Heart left ventricle (tissue), 16 donors: ENCODE data around the gene LRRC10B. TPM values are rescaled to one million over a fixed set of nuclear protein-coding genes. Genes with fewer than 3 reads are reported as not detected.

Experiments
- ATAC-seq, 4 donors: fragments of 200-7000 bp; cut with Tn5 transposase; one replicate each; pipeline ENCODE4 v1.9.1; 2020 to 2022; ENCODE audit warnings: moderate library complexity in 4 of 4, mild to moderate bottlenecking in 3 of 4, moderate number of reproducible peaks in 1 of 4
- DNase-seq, 5 donors: peaks; one replicate each; pipeline ENCODE4 v3.0.0-alpha.2; 2020
- H3K27ac ChIP-seq, 12 donors: fragments of 200-600 bp; sonication (generic) in 4 of 12; one replicate each; pipeline versions ENCODE4 v1.5.0 to v1.8.0; 2016 to 2022; ENCODE audit warnings: mild to moderate bottlenecking in 2 of 12
- H3K27me3 ChIP-seq, 9 donors: fragments of 200-600 bp; sonication (generic) in 2 of 9; one replicate each; pipeline versions ENCODE4 v1.5.1 to v1.8.0; 2016 to 2022; ENCODE audit warnings: mild to moderate bottlenecking in 3 of 9
- H3K36me3 ChIP-seq, 9 donors: fragments of 200-600 bp; sonication (generic) in 2 of 9; one replicate each; pipeline versions ENCODE4 v1.5.0 to v1.8.0; 2018 to 2022; ENCODE audit warnings: mild to moderate bottlenecking in 2 of 9
- H3K4me1 ChIP-seq, 12 donors: fragments of 200-600 bp; sonication (generic) in 4 of 12; one replicate each; pipeline versions ENCODE4 v1.5.0 to v1.8.0; 2016 to 2022; ENCODE audit warnings: mild to moderate bottlenecking in 3 of 12
- H3K4me3 ChIP-seq, 12 donors: fragments of 200-600 bp; sonication (generic) in 4 of 12; one replicate each; pipeline versions ENCODE4 v1.5.0 to v1.8.0; 2017 to 2022; ENCODE audit warnings: mild to moderate bottlenecking in 9 of 12, moderate library complexity in 4 of 12
- H3K9me3 ChIP-seq, 12 donors: fragments of 200-600 bp; sonication (generic) in 4 of 12; one replicate each; pipeline versions ENCODE4 v1.5.0 to v1.8.0; 2016 to 2022; ENCODE audit warnings: mild to moderate bottlenecking in 1 of 12
- POLR2A ChIP-seq, 2 donors: fragments of 450-650 bp; IDR thresholded peaks; one replicate each; pipeline ENCODE4 v1.6.1; 2017; ENCODE audit warnings: antibody characterized with exemption in 2 of 2, mild to moderate bottlenecking in 2 of 2, moderate library complexity in 2 of 2
- WGBS, 4 donors: extraction: QIAGEN DNeasy Blood & Tissue Kit in 2 of 4; methylation state at CpG; one replicate each; pipeline versions ENCODE4 v1.1.5 to v1.1.7; 2013 to 2018; 5-methylcytosine and 5-hydroxymethylcytosine counted together
- intact Hi-C, 10 donors: fragments of 100-400 bp; cut with DNase I; formaldehyde crosslinking; loops; one replicate each; pipeline versions ENCODE4 v1.11.1 to v1.14.2; 2022
- polyA plus RNA-seq, 2 donors: library from polyadenylated mRNA; stranded (reverse); fragments of 200-250 nt; gene quantifications; one replicate each; pipeline ENCODE4 v1.2.3, GENCODE V29; 2013
- total RNA-seq, 9 donors: library from RNA; depleted of rRNA in 2 of 9; stranded (reverse); fragments of >200 nt in 2 of 9; fragmentation: NEBNext Ultra II Directional in 3 of 9; extraction: Animal tissue kit (Norgen Biotek cat#: 25700) in 3 of 9; gene quantifications; one replicate each; pipeline versions ENCODE4 v1.1.0 to v1.2.4, GENCODE V29; 2016 to 2023
- TF ChIP-seq, protein P1 (sequence below), 12 donors: fragments of 200-600 bp; sonication (generic) in 4 of 12; IDR thresholded peaks; one replicate each; pipeline versions ENCODE4 v1.5.0 to v1.8.0; 2018 to 2022; ENCODE audit warnings: antibody characterized with exemption in 12 of 12, mild to moderate bottlenecking in 5 of 12
- donor health status: ischemic (EF 13 %, LVEDD 7.1; RV severe dilation, severe dysfunction).
- donor health status: healthy with polysubstance abuse.
- donor health status: DM: no; HTN: yes; CAD: no.
- donor health status: DM: no; HTN: no; CAD: no.
- donor health status: ischemic (EF 25% LVEDD 6.9; RV normal size, moderate dysfunction).
- donor health status: ischemic (EF 25% LVEDD 5.7; RV mildly dilated, moderate dysfunction).
- donor health status: healthy.
- donor health status: DM: yes; HTN: yes; CAD: no.
- donor health status: ischemic (EF 35%, LVEDD 5.7; RV mildly dilated, moderate dysfunction).
- donor health status: nonischemic (EF 11% LVEDD 7.7; RV severe dilation, severe dysfunction).
- donor health status: DM: yes; HTN: yes; CAD: no.
- donor health status: PGD.
- donor health status: ischemic (EF 29% LVEDD 5.4; RV normal size, mild dysfunction).
- donor health status: nonischemic (EF 23%, LVEDD 6.1; RV moderate dilation, normal function).

The LRRC10B gene
- total and polyA plus RNA-seq, 11 donors, result 0.15 to 4.2 (median 1.1) TPM

DNA sequence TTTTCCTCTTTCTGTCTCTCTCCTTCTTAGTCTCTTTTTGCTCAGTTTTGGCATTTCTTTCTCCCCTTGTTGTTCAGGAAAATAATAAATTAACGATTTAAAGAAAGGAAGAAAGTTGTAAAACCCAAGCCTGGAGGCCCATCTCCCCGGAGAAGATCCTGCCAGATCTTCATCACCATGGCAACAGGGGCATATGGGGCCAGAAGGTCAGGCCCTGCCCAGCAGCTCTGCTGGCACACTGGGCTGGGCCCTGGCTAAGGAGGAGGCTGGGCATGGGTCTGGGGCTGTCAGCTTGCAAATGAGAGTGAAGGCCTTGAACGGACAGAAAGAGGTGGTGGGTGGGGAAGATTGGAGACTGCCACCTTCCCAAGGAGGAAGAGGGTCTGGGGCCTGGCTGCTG is 2.8 kb downstream of the LRRC10B start:
- no peak for DNase-seq

DNA sequence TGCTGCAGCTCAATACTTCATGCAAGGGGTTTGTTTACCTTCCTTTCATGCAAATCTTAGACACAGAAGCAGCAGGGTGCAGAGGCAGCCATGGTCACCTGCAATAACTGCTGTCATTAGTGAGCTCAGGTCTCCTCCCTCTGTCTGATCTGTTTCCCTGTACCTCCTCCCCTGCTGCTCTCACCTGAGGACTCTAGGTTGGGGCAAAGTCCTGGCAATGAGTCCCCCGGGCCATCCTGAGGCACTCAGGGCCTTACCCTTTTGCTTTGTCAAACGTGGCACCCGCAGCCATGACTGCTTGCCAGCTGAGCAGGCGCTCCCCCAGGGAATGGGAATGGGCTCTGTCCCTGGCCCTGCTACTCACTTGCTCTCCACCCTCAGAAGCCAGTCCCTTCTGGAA is 3.9 kb downstream of the LRRC10B start:
- H3K4me1 ChIP-seq, result peaks cover 0 to 26% (median 11%) of the 10 kb centered on the region in 12 donors
- peak overlapping the region in 4 of 12 donors; percentile 17 to 70 (median 44) for H3K27ac ChIP-seq
- TF ChIP-seq, protein P1, sequence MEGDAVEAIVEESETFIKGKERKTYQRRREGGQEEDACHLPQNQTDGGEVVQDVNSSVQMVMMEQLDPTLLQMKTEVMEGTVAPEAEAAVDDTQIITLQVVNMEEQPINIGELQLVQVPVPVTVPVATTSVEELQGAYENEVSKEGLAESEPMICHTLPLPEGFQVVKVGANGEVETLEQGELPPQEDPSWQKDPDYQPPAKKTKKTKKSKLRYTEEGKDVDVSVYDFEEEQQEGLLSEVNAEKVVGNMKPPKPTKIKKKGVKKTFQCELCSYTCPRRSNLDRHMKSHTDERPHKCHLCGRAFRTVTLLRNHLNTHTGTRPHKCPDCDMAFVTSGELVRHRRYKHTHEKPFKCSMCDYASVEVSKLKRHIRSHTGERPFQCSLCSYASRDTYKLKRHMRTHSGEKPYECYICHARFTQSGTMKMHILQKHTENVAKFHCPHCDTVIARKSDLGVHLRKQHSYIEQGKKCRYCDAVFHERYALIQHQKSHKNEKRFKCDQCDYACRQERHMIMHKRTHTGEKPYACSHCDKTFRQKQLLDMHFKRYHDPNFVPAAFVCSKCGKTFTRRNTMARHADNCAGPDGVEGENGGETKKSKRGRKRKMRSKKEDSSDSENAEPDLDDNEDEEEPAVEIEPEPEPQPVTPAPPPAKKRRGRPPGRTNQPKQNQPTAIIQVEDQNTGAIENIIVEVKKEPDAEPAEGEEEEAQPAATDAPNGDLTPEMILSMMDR (IDR thresholded peaks at IDR 0.05), result no peak
- no peaks in the 10 kb centered on the region for H3K36me3 ChIP-seq
- DNase-seq, result no peak
- no peak overlapping the region for H3K4me3 ChIP-seq
- H3K27me3 ChIP-seq, result peaks cover 7 to 50% (median 33%) of the 10 kb centered on the region in 9 donors
- WGBS, 4 donors, result 72 to 85% (median 80%) methylated on average over 4 of the region's 4 CpGs
- ATAC-seq, result no peak
- intact Hi-C loops, result loop anchor here in 3 of 10 donors (5.0 to 10.0 kb wide), 3 partner anchors 35 to 68 kb away; no protein-coding TSS in a partner anchor
- no peaks in the 10 kb centered on the region for H3K9me3 ChIP-seq

More for the DNA sequence above, 2.8 kb downstream of the LRRC10B start:
- no peaks in the 10 kb centered on the region for H3K36me3 ChIP-seq
- TF ChIP-seq, protein P1 (IDR thresholded peaks at IDR 0.05), result no peak
- TF ChIP-seq POLR2A (IDR thresholded peaks at IDR 0.05), result no peak
- no peak overlapping the region for H3K4me3 ChIP-seq
- no peak for ATAC-seq
- WGBS, 4 donors, result 63 to 71% (median 67%) methylated on average over 3 of the region's 3 CpGs
- intact Hi-C loops, result loop anchor here in 3 of 10 donors (5.0 to 10.0 kb wide), 3 partner anchors 34 to 67 kb away; no protein-coding TSS in a partner anchor
- no peaks in the 10 kb centered on the region for H3K9me3 ChIP-seq
- peak overlapping the region in 10 of 12 donors; percentile 7 to 77 (median 52) for H3K27ac ChIP-seq
- peaks cover 7 to 59% (median 38%) of the 10 kb centered on the region in 9 donors for H3K27me3 ChIP-seq
- peaks cover 0 to 20% (median 10%) of the 10 kb centered on the region in 12 donors for H3K4me1 ChIP-seq

DNA sequence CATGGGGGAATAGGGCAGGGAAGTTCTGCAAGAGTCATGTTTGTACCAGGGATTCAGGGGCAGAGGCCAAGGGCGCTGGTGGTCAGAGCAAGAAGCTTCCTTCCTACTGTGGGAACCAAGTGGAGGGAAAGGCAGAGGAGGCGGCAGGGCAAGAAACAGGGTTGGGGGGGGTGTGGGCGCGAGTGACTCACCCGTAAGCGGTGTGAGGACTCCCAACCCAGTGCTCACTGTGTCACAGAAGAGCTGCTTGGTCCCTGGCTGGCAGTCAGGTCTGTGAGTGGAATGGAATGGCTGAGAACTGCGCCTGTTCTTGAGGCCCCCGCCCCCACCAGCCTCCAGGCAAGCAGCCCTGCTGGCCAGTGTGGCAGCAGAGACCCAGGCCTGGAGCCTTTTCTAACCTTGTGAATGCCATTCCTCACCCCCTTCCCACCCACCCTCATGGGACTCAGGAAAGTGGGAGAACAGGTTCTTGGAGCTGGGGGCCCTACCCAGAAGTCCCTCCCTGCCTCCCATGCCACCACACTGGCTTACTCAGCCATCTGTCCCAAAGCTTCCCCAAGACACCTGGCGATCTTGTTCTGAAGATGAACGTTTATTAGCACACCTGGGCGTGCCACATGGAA is 4.7 kb downstream of the LRRC10B start:
- H3K9me3 ChIP-seq, result no peaks in the 10 kb centered on the region
- H3K4me1 ChIP-seq, result peaks cover 0 to 22% (median 11%) of the 10 kb centered on the region in 12 donors
- WGBS, 4 donors, result 77 to 84% (median 80%) methylated on average over 10 to 11 of the region's 11 CpGs
- peaks cover 4 to 42% (median 25%) of the 10 kb centered on the region in 9 donors for H3K27me3 ChIP-seq
- TF ChIP-seq, protein P1 (IDR thresholded peaks at IDR 0.05), result no peak
- no peak for TF ChIP-seq POLR2A (IDR thresholded peaks at IDR 0.05)
- intact Hi-C loops, result loop anchor here in 3 of 10 donors (5.0 to 10.0 kb wide), 3 partner anchors 36 to 68 kb away; no protein-coding TSS in a partner anchor
- H3K4me3 ChIP-seq, result no peak overlapping the region
- H3K27ac ChIP-seq, result peak overlapping the region in 4 of 12 donors; percentile 17 to 45 (median 40)
- no peaks in the 10 kb centered on the region for H3K36me3 ChIP-seq
- DNase-seq, result no peak
- no peak for ATAC-seq
